Calu3 (cell line): ENCODE measurements around the gene ETFA. TPM values are rescaled to one million over a fixed set of nuclear protein-coding genes. Genes with fewer than 3 reads are reported as not detected.

Experiments used
- BruUV-seq: library from RNA; stranded (reverse); fragments of 400-500 nt; replicated peaks from 2 replicates; lab custom pipeline; 2021; lab: Mats Ljungman, UMichigan
- CTCF ChIA-PET: fragments of 300-600 bp; sonication (Branson Sonifier 250); formaldehyde crosslinking; loops from one replicate; lab custom pipeline; 2022; ENCODE audit warnings: antibody characterized with exemption; lab: Charles Lee
- DNase-seq: peaks from one replicate; pipeline ENCODE4 v3.0.0; 2022
- H3K27ac Mint-ChIP-seq: one replicate; pipeline ENCODE4 v1.8.0; 2022; ENCODE audit warnings: mixed read lengths; ENCODE audit not compliant: unreplicated experiment
- H3K27me3 Mint-ChIP-seq: one replicate; pipeline ENCODE4 v1.8.0; 2022; ENCODE audit warnings: mixed read lengths; ENCODE audit not compliant: unreplicated experiment
- H3K36me3 Mint-ChIP-seq: one replicate; pipeline ENCODE4 v1.8.0; 2022; ENCODE audit warnings: mild to moderate bottlenecking, moderate library complexity, mixed read lengths; ENCODE audit not compliant: insufficient read depth, unreplicated experiment
- H3K4me1 Mint-ChIP-seq: one replicate; pipeline ENCODE4 v1.8.0; 2022; ENCODE audit warnings: mild to moderate bottlenecking, low read depth, mixed read lengths; ENCODE audit not compliant: unreplicated experiment
- H3K4me3 Mint-ChIP-seq: one replicate; pipeline ENCODE4 v1.8.0; 2022; ENCODE audit warnings: mild to moderate bottlenecking, low read depth, moderate library complexity, mixed read lengths; ENCODE audit not compliant: unreplicated experiment
- H3K9me3 Mint-ChIP-seq: one replicate; pipeline ENCODE4 v1.8.0; 2022; ENCODE audit warnings: low read depth, mixed read lengths; ENCODE audit not compliant: unreplicated experiment
- intact Hi-C: fragments of 100-400 bp; cut with micrococcal nuclease; formaldehyde crosslinking; loops from one replicate; pipeline ENCODE4 v1.10.0; 2022; ENCODE audit not compliant: unreplicated experiment
- total RNA-seq: library from RNA; stranded (reverse); gene quantifications from 2 replicates; pipeline ENCODE4 v1.2.3, GENCODE V29; 2022
- TF ChIP-seq, protein P1 (sequence below): fragments of 200-600 bp; IDR thresholded peaks from one replicate; pipeline ENCODE4 v1.8.0; 2022; ENCODE audit warnings: antibody characterized with exemption; ENCODE audit not compliant: unreplicated experiment

ETFA gene
- total RNA-seq, 1 experiment from 2014 or later = 230 TPM

DNA sequence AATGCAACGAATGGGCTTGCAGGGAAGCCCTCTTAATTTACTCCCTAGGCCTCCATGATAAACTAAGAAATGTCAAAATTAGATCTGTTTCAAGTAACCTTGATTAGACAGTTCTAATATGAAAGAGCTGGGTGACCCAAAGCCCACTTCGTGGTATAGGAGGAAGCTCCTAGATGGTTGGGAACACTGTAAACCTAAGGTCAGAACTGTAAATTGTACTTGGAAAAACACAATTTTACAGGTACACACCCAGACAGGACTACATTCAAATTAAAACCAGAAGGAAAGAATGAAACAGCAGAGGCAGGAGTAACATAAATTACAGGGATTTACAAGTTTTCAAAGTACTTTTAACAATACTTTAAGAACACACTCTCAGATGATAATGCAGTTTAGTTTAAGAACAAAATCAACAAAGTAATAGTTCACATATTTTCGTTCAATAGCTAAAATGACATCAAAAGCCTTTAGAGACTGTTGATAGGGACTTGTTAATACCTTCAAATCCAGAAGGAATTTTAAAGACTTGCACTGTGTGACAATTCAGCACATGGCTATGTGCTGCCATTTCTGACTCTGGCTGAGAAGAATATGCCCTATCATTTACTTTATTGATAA is 43.7 kb upstream of the ETFA start:
- intact Hi-C loops = no loop called here
- Mint-ChIP-seq H3K4me1 (no peaks in the 10 kb centered on the region), H3K4me3 (no peak overlapping the region), H3K27me3 (no peaks in the 10 kb centered on the region), H3K36me3 (no peaks in the 10 kb centered on the region), H3K27ac (no peak overlapping the region), H3K9me3 (no peaks in the 10 kb centered on the region)
- BruUV-seq = no TSS peak
- DNase-seq = no peak
- CTCF ChIA-PET = no interaction called here
- TF ChIP-seq, protein P1, sequence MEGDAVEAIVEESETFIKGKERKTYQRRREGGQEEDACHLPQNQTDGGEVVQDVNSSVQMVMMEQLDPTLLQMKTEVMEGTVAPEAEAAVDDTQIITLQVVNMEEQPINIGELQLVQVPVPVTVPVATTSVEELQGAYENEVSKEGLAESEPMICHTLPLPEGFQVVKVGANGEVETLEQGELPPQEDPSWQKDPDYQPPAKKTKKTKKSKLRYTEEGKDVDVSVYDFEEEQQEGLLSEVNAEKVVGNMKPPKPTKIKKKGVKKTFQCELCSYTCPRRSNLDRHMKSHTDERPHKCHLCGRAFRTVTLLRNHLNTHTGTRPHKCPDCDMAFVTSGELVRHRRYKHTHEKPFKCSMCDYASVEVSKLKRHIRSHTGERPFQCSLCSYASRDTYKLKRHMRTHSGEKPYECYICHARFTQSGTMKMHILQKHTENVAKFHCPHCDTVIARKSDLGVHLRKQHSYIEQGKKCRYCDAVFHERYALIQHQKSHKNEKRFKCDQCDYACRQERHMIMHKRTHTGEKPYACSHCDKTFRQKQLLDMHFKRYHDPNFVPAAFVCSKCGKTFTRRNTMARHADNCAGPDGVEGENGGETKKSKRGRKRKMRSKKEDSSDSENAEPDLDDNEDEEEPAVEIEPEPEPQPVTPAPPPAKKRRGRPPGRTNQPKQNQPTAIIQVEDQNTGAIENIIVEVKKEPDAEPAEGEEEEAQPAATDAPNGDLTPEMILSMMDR = no peak

GRCh38 chr15:76353903-76354302 is 42.6 kb upstream of the ETFA start:
- H3K27me3 Mint-ChIP-seq = no peaks in the 10 kb centered on the region
- no peak overlapping the region for H3K27ac Mint-ChIP-seq
- no peaks in the 10 kb centered on the region for H3K9me3 Mint-ChIP-seq
- intact Hi-C loops = no loop called here
- no peak overlapping the region for H3K4me3 Mint-ChIP-seq
- CTCF ChIA-PET = interaction anchor here (0.6 to 0.9 kb wide), 3 partner anchors 8 to 852 kb away, joined by 3 to 8 read pairs (median 4); no protein-coding TSS in a partner anchor
- no peaks in the 10 kb centered on the region for H3K36me3 Mint-ChIP-seq
- H3K4me1 Mint-ChIP-seq = no peaks in the 10 kb centered on the region
- TF ChIP-seq, protein P1 = no peak
- no TSS peak for BruUV-seq
- DNase-seq = no peak

GRCh38 chr15:76353023-76353577 is 41.8 kb upstream of the ETFA start:
- H3K27me3 Mint-ChIP-seq = no peaks in the 10 kb centered on the region
- CTCF ChIA-PET = interaction anchor here (0.9 kb wide), 1 partner anchor 8 kb away, joined by 3 read pairs; no protein-coding TSS in a partner anchor
- intact Hi-C loops = no loop called here

GRCh38 chr15:76349301-76350070 is 38.2 kb upstream of the ETFA start:
- H3K27me3 Mint-ChIP-seq = peaks cover 15% of the 10 kb centered on the region
- CTCF ChIA-PET = interaction anchor here (0.6 to 1.2 kb wide), 3 partner anchors 15 to 256 kb away, joined by 3 read pairs; no protein-coding TSS in a partner anchor
- no peak overlapping the region for H3K27ac Mint-ChIP-seq
- H3K4me1 Mint-ChIP-seq = peaks cover 15% of the 10 kb centered on the region
- intact Hi-C loops = no loop called here
- no peaks in the 10 kb centered on the region for H3K9me3 Mint-ChIP-seq
- peaks cover 15% of the 10 kb centered on the region for H3K36me3 Mint-ChIP-seq
- no TSS peak for BruUV-seq
- DNase-seq = no peak
- TF ChIP-seq, protein P1 = no peak
- H3K4me3 Mint-ChIP-seq = no peak overlapping the region

More at GRCh38 chr15:76353023-76353577, 41.8 kb upstream of the ETFA start:
- no TSS peak for BruUV-seq
- H3K9me3 Mint-ChIP-seq = no peaks in the 10 kb centered on the region
- no peaks in the 10 kb centered on the region for H3K4me1 Mint-ChIP-seq
- DNase-seq = no peak
- TF ChIP-seq, protein P1 = no peak
- no peaks in the 10 kb centered on the region for H3K36me3 Mint-ChIP-seq
- H3K27ac Mint-ChIP-seq = no peak overlapping the region
- no peak overlapping the region for H3K4me3 Mint-ChIP-seq
